NB4 (cell line): Measurements from ENCODE around the gene STAG2.

Experiments
- DNase-seq: peaks from one replicate; pipeline ENCODE4 v3.0.0; 2010; ENCODE audit warnings: low read depth
- H3K4me3 ChIP-seq: one replicate; pipeline ENCODE4 v1.5.1; 2011; ENCODE audit warnings: mild to moderate bottlenecking, low read depth, low read length, moderate library complexity
- MYC ChIP-seq: IDR thresholded peaks from 2 replicates; pipeline ENCODE4 v1.6.1; 2011; ENCODE audit warnings: low read depth, low read length
- POLR2A ChIP-seq: IDR thresholded peaks from 2 replicates; pipeline ENCODE4 v1.6.1; 2011; ENCODE audit warnings: mild to moderate bottlenecking; ENCODE audit not compliant: insufficient read length; ENCODE audit errors: extremely low read depth
- TF ChIP-seq, protein P1 (sequence below): IDR thresholded peaks from one replicate; pipeline ENCODE4 v1.5.1; 2012; ENCODE audit warnings: low read depth, low read length
- TF ChIP-seq, protein P2 (sequence below): IDR thresholded peaks from 2 replicates; pipeline ENCODE4 v1.6.1; 2011; ENCODE audit warnings: low read depth, low read length

Gene STAG2

DNA sequence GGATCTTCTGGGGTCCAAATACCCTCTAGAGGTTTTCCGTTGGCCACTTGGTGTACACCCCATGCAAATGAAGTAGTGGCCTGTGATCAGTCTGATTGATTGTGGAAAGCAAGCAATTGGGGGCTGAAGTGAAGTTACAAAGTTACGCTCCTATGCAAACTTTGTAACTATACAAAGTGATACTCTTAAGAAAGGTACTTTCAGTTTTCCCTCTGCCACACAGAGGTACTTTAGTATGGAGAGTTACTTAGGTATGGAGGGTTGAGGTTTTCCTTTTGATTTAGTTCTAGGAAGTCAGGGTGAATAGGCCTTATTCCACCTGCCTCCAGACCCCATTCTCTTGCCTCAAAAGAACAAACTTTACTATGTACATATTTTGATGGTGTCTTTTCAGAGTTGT lies 28.7 kb downstream of the STAG2 start:
- TF ChIP-seq, protein P1, sequence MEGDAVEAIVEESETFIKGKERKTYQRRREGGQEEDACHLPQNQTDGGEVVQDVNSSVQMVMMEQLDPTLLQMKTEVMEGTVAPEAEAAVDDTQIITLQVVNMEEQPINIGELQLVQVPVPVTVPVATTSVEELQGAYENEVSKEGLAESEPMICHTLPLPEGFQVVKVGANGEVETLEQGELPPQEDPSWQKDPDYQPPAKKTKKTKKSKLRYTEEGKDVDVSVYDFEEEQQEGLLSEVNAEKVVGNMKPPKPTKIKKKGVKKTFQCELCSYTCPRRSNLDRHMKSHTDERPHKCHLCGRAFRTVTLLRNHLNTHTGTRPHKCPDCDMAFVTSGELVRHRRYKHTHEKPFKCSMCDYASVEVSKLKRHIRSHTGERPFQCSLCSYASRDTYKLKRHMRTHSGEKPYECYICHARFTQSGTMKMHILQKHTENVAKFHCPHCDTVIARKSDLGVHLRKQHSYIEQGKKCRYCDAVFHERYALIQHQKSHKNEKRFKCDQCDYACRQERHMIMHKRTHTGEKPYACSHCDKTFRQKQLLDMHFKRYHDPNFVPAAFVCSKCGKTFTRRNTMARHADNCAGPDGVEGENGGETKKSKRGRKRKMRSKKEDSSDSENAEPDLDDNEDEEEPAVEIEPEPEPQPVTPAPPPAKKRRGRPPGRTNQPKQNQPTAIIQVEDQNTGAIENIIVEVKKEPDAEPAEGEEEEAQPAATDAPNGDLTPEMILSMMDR, result no peak
- TF ChIP-seq, protein P2, sequence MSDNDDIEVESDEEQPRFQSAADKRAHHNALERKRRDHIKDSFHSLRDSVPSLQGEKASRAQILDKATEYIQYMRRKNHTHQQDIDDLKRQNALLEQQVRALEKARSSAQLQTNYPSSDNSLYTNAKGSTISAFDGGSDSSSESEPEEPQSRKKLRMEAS, result no peak
- TF ChIP-seq POLR2A (no peak), MYC (no peak)
- DNase-seq, result no peak
- no peak overlapping the region for H3K4me3 ChIP-seq

DNA sequence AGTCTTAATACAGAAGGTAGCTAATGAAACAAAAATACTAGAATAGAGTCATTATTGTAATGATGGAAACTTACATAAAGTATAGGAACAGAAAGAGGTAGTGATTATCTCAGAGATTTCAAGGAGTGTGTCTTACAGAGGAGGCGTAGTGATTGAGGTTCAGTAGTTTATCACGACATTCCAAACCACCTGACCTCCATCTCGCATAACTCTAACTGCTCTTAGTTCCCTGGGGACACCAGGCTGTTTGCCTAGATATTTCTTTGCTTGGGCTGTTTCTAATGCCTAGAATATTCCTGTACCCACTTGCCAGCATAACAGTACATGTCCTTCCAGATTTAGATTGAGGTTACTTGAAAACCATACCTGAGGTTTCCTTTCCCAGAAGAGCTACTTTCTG lies 29.1 kb downstream of the STAG2 start:
- H3K4me3 ChIP-seq, result no peak overlapping the region
- TF ChIP-seq, protein P2, result no peak
- TF ChIP-seq POLR2A (no peak), MYC (no peak)
- TF ChIP-seq, protein P1, result no peak
- no peak for DNase-seq

DNA sequence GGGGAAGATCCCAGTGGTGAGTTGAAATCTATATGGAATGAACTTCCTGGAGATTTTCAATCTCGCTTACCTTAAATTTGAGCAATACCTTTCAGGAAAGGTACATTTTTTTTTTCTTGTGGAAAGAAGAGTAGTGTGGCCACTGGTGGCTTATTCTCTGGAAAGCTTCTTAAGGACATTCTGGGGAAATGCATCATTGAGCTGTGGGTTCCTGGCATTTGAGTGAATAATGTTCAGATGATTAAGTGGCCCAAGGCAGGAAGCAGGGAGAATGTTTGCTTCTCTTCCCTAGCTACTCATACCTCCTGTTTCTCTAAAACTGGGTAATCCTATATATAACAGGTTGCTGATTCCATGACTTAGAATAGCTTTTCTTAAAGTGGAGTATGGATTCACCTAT lies 31.8 kb downstream of the STAG2 start:
- TF ChIP-seq POLR2A, result no peak
- TF ChIP-seq, protein P2, result no peak
- no peak for TF ChIP-seq MYC
- TF ChIP-seq, protein P1, result no peak
- no peak overlapping the region for H3K4me3 ChIP-seq
- no peak for DNase-seq

DNA sequence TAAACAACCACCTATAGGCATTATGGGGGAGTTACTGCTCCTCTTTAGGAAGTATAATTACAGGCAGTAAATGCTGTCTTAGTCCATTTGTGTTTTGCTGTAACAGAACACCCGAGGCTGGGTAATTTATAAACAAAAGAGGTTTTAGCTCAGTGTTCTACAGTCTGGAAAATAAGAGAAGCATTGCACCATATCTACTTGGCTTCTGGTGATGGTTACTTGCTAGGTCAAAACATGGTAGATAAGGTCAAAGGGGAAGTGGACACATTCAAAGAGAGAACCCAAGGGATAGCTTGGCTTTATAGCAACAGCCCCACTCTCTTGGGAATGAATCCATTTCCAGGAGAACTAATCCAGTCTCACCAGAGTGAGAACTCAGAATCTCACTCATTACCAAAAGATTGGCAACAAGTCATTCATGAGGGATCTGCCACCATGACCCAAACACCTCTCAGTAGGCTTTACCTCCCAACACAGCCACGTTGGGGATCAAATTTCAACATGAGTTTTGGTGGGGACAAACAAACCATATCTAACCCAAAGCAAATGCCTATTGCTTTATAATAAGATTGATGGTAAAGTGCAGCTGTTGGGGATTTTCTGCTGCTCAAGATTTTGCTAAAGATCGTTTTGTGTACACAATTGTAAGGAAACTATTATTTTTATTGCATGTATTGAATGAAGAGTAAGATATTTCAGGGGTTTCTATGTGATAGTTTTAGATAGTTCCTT lies 32.6 kb downstream of the STAG2 start:
- no peak overlapping the region for H3K4me3 ChIP-seq
- DNase-seq, result peak; percentile 20
- TF ChIP-seq, protein P1, result no peak
- TF ChIP-seq MYC (no peak), POLR2A (no peak)
- TF ChIP-seq, protein P2, result no peak

DNA sequence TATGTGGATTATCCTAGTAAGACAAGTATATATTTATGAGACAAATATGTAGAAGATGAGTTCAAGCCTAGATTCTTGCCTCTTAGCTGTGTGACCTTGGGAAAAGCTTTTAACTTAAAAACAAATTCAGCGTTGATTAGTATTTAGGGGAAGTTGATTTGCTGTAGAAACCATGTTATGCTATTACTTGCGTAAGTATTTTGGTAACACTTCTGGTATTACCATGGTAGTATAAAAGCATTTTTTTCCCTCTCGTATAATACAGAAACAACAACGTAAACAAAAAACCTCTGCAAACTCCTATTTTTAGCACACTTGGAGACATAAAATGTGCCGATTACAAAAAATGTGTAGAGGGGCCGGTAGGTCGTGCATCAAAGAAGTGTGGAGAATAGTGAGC lies 33.2 kb downstream of the STAG2 start:
- no peak overlapping the region for H3K4me3 ChIP-seq
- DNase-seq, result no peak
- TF ChIP-seq, protein P1, result no peak
- no peak for TF ChIP-seq MYC
- TF ChIP-seq, protein P2, result no peak
- TF ChIP-seq POLR2A, result no peak
